Mesenchymal stem cell (in vitro differentiated cells and primary cell): Measurements from ENCODE around the gene RECQL.

ENCODE experiments used
- DNase-seq: peaks from one replicate; pipeline ENCODE4 v3.0.0-alpha.2; 2013
- H2AFZ ChIP-seq: one replicate; pipeline ENCODE4 v1.6.1; 2013; ENCODE audit warnings: low read depth, mild to moderate bottlenecking, control low read depth, inconsistent platforms, low read length, moderate library complexity
- H2AK5ac ChIP-seq: 2 replicates; pipeline ENCODE4 v1.6.1; 2013; ENCODE audit warnings: low read length, moderate library complexity, mild to moderate bottlenecking, inconsistent platforms; ENCODE audit not compliant: severe bottlenecking
- H2BK120ac ChIP-seq: one replicate; pipeline ENCODE4 v1.6.1; 2013; ENCODE audit warnings: low read depth, mild to moderate bottlenecking, inconsistent platforms, low read length, moderate library complexity
- H2BK12ac ChIP-seq, 2 experiments: one replicate each; pipeline ENCODE4 v1.6.1; 2013; ENCODE audit warnings: inconsistent platforms in 2 of 2, low read length in 2 of 2, mild to moderate bottlenecking in 2 of 2, moderate library complexity in 2 of 2, control low read depth in 1 of 2
- H2BK15ac ChIP-seq: one replicate; pipeline ENCODE4 v1.6.1; 2013; ENCODE audit warnings: mild to moderate bottlenecking, low read depth, inconsistent platforms; ENCODE audit not compliant: poor library complexity, severe bottlenecking
- H2BK5ac ChIP-seq: 2 replicates; pipeline ENCODE4 v1.6.1; 2013; ENCODE audit warnings: low read depth, mild to moderate bottlenecking, low read length, control low read depth, inconsistent platforms; ENCODE audit not compliant: poor library complexity, severe bottlenecking
- H3K14ac ChIP-seq, 2 experiments: one replicate each; pipeline ENCODE4 v1.6.1; 2013; ENCODE audit warnings: inconsistent platforms in 2 of 2, low read length in 2 of 2, control low read depth in 1 of 2, mild to moderate bottlenecking in 1 of 2, moderate library complexity in 1 of 2
- H3K18ac ChIP-seq, 2 experiments: one replicate each; pipeline ENCODE4 v1.6.1; 2013; ENCODE audit warnings: inconsistent platforms in 2 of 2, low read length in 2 of 2, control low read depth in 1 of 2, low read depth in 1 of 2, mild to moderate bottlenecking in 1 of 2
- H3K23ac ChIP-seq, 2 experiments: one replicate each; pipeline ENCODE4 v1.6.1; 2013; ENCODE audit warnings: inconsistent platforms in 2 of 2, low read length in 2 of 2, mild to moderate bottlenecking in 2 of 2, moderate library complexity in 2 of 2, control low read depth in 1 of 2
- H3K27ac ChIP-seq: 2 replicates; pipeline ENCODE4 v1.5.1; 2013; ENCODE audit warnings: mild to moderate bottlenecking, moderate library complexity, low read length, control low read depth, inconsistent platforms; ENCODE audit not compliant: poor library complexity, severe bottlenecking
- H3K27me3 ChIP-seq, 2 experiments: 2 replicates each; pipeline versions ENCODE4 v1.6.1 to v1.7.0; 2013; ENCODE audit warnings: low read length in 2 of 2, mild to moderate bottlenecking in 2 of 2, moderate library complexity in 2 of 2, control low read depth in 1 of 2, inconsistent platforms in 1 of 2; ENCODE audit not compliant: control insufficient read depth in 1 of 2, insufficient read depth in 1 of 2
- H3K36me3 ChIP-seq, 2 experiments: 2 replicates each; pipeline versions ENCODE4 v1.6.1 to v1.7.0; 2013; ENCODE audit warnings: low read length in 2 of 2, control low read depth in 1 of 2, inconsistent platforms in 1 of 2, low read depth in 1 of 2, mild to moderate bottlenecking in 1 of 2; ENCODE audit not compliant: insufficient read depth in 2 of 2, control insufficient read depth in 1 of 2
- H3K4ac ChIP-seq, 2 experiments: one replicate each; pipeline ENCODE4 v1.6.1; 2013; ENCODE audit warnings: inconsistent platforms in 2 of 2, low read length in 2 of 2, mild to moderate bottlenecking in 2 of 2, moderate library complexity in 2 of 2, control low read depth in 1 of 2, low read depth in 1 of 2
- H3K4me1 ChIP-seq: 2 replicates; pipeline ENCODE4 v1.6.1; 2013; ENCODE audit warnings: low read depth, low read length, control low read depth; ENCODE audit not compliant: control insufficient read depth, insufficient read depth
- H3K4me2 ChIP-seq: 2 replicates; pipeline ENCODE4 v1.6.1; 2013; ENCODE audit warnings: low read length, mild to moderate bottlenecking, inconsistent platforms; ENCODE audit not compliant: poor library complexity, severe bottlenecking
- H3K4me3 ChIP-seq, 2 experiments: 2 replicates each; pipeline versions ENCODE4 v1.5.1 to v1.7.0; 2013; ENCODE audit warnings: low read length in 2 of 2, mild to moderate bottlenecking in 2 of 2, control low read depth in 1 of 2, low read depth in 1 of 2; ENCODE audit not compliant: insufficient read depth in 1 of 2
- H3K79me1 ChIP-seq: replicated peaks from 2 replicates; pipeline ENCODE4 v1.6.1; 2013; ENCODE audit warnings: mild to moderate bottlenecking, control low read depth, low read length, inconsistent platforms; ENCODE audit not compliant: poor library complexity, severe bottlenecking
- H3K9ac ChIP-seq: 2 replicates; pipeline ENCODE4 v1.7.0; 2013; ENCODE audit warnings: mild to moderate bottlenecking, low read length, moderate library complexity
- H3K9me3 ChIP-seq: 2 replicates; pipeline ENCODE4 v1.7.0; 2013; ENCODE audit warnings: mild to moderate bottlenecking, low read length; ENCODE audit not compliant: control insufficient read depth
- H4K8ac ChIP-seq: one replicate; pipeline ENCODE4 v1.6.1; 2013; ENCODE audit warnings: inconsistent platforms, mild to moderate bottlenecking, low read length, moderate library complexity
- H4K91ac ChIP-seq: one replicate; pipeline ENCODE4 v1.6.1; 2013; ENCODE audit warnings: mild to moderate bottlenecking, low read length, inconsistent platforms
- WGBS: methylation state at CpG from one replicate; pipeline ENCODE4 v1.1.7; 2013; ENCODE audit warnings: mixed read lengths; 5-methylcytosine and 5-hydroxymethylcytosine counted together

The RECQL gene

DNA sequence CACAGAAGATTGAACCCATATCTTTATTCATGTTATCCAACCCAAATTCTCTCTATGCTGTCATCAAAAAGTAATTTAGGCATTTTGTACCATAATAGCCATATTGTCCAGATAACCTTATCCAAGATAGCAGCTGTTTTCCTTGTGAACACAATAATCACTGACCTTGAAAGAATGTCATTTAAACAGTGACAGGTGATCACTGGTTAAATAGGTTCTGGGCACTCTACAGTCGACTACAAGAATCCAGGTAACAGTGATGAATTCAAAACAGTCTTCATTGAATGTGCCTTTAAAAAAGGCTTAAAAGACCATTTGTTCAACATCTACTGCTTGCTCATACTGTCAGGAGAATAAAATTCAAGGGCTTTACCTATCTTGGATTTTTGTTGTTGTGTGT, 20.1 kb upstream of the RECQL start:
- H2AK5ac ChIP-seq: no peak overlapping the region
- no peaks in the 10 kb centered on the region for H3K4me1 ChIP-seq
- no peak overlapping the region for H4K91ac ChIP-seq
- WGBS: 92% methylated on average over 1 of the region's 1 CpG
- no peak overlapping the region for H2BK15ac ChIP-seq
- DNase-seq: no peak
- H3K27ac ChIP-seq: no peak overlapping the region
- no peak overlapping the region for H3K9ac ChIP-seq
- no peak overlapping the region for H2AFZ ChIP-seq
- no peak overlapping the region for H2BK120ac ChIP-seq
- no peaks in the 10 kb centered on the region for H3K27me3 ChIP-seq
- no peak overlapping the region for H3K4me3 ChIP-seq
- no peak overlapping the region for H3K23ac ChIP-seq
- no peak overlapping the region for H3K14ac ChIP-seq
- peaks cover 0 to 23% of the 10 kb centered on the region in 2 experiments for H3K36me3 ChIP-seq
- no peak overlapping the region for H2BK12ac ChIP-seq
- no peak overlapping the region for H3K18ac ChIP-seq
- no peak overlapping the region for H3K4me2 ChIP-seq
- H4K8ac ChIP-seq: no peak overlapping the region
- H3K9me3 ChIP-seq: no peaks in the 10 kb centered on the region
- no peak overlapping the region for H3K4ac ChIP-seq
- no peaks in the 10 kb centered on the region for H3K79me1 ChIP-seq
- H2BK5ac ChIP-seq: no peak overlapping the region

DNA sequence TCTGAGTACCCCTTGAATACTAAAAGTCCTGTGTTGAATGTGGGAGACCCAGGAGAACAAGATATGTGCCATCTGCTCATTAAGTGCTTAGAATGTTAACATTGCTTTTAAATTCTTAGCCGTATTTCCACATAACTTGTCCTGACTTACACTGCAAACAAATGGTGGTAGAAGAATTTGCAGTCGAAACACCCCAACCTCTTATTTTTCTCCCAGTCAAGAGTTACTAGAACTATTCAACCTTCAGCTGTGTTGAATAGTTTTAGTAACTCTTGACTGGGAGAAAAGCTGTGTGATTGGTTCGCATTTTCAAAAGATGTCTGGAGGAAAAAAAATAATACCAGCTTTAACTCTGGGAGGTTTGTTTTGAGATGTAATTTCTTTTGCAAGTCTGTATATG, 17.0 kb upstream of the RECQL start:
- Histone ChIP-seq H2BK120ac (no peak overlapping the region), H3K4ac (no peak overlapping the region), H2AK5ac (no peak overlapping the region), H2BK12ac (no peak overlapping the region), H3K4me1 (no peaks in the 10 kb centered on the region), H4K8ac (no peak overlapping the region), H3K27me3 (no peaks in the 10 kb centered on the region), H3K9ac (no peak overlapping the region), H3K4me3 (no peak overlapping the region), H2AFZ (no peak overlapping the region), H3K18ac (no peak overlapping the region), H2BK5ac (no peak overlapping the region), H3K4me2 (no peak overlapping the region), H2BK15ac (no peak overlapping the region), H3K14ac (no peak overlapping the region), H4K91ac (no peak overlapping the region), H3K23ac (no peak overlapping the region), H3K9me3 (no peaks in the 10 kb centered on the region), H3K27ac (no peak overlapping the region), H3K36me3 (peaks cover 1 to 54% of the 10 kb centered on the region in 2 experiments), H3K79me1 (peaks cover 2% of the 10 kb centered on the region)
- DNase-seq: no peak
- 96% methylated on average over 2 of the region's 3 CpGs for WGBS

DNA sequence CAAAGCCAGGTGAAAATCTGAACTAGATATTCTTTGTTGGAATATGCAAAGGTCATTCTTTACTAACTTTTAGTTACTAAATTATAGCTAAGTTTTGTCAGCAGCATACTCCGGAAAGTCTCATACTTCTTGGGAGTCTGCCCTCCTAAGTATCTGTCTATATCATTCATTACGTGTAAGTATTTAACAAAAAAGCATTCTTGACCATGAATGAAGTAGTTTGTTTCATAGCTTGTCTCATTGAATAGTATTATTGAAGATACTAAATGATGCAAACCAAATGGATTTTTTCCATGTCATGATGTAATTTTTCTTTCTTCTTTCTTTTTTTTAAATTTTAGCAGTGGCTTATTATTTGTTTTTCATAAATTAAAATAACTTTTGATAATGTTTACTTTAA, 14.8 kb upstream of the RECQL start:
- no peak overlapping the region for H3K18ac ChIP-seq
- no peak overlapping the region for H3K4me2 ChIP-seq
- H2BK12ac ChIP-seq: no peak overlapping the region
- no peak for DNase-seq
- H2BK120ac ChIP-seq: no peak overlapping the region
- H4K91ac ChIP-seq: no peak overlapping the region
- peaks cover 3% of the 10 kb centered on the region for H3K79me1 ChIP-seq
- H3K4ac ChIP-seq: no peak overlapping the region
- no peak overlapping the region for H2AK5ac ChIP-seq
- no CpG with 5 or more reads among the region's 2 CpGs for WGBS
- no peak overlapping the region for H2BK5ac ChIP-seq
- H4K8ac ChIP-seq: no peak overlapping the region
- no peak overlapping the region for H3K27ac ChIP-seq
- H3K14ac ChIP-seq: no peak overlapping the region
- H3K4me3 ChIP-seq: no peak overlapping the region
- no peak overlapping the region for H2BK15ac ChIP-seq
- H3K27me3 ChIP-seq: no peaks in the 10 kb centered on the region
- H3K9ac ChIP-seq: no peak overlapping the region
- no peaks in the 10 kb centered on the region for H3K4me1 ChIP-seq
- H2AFZ ChIP-seq: no peak overlapping the region
- H3K9me3 ChIP-seq: no peaks in the 10 kb centered on the region
- peaks cover 7 to 76% of the 10 kb centered on the region in 2 experiments for H3K36me3 ChIP-seq
- no peak overlapping the region for H3K23ac ChIP-seq

DNA sequence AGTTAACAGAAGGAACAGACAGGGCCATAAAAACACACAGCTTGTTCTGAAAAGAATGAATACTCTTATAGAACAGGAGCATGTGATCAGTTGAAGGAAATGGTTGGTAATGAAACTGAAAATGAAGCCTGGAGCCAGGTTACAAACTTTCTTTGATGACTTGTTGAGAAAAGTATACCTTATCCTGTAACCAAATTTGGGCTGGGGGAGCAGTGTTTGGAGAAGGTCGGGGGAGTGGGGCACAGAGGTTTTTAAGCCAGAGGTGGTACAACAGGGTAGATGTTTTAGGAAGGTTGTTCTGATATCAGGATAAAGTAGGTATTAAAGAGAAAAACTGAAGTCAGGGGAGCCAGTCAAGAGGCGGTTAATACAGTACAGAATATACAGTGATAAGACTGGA, 8.3 kb upstream of the RECQL start:
- Histone ChIP-seq H2AK5ac (no peak overlapping the region), H3K23ac (no peak overlapping the region), H3K36me3 (peaks cover 10 to 75% of the 10 kb centered on the region in 2 experiments), H2BK5ac (no peak overlapping the region), H3K14ac (no peak overlapping the region), H4K8ac (no peak overlapping the region), H4K91ac (no peak overlapping the region), H2BK12ac (no peak overlapping the region), H2BK15ac (no peak overlapping the region), H3K4me2 (no peak overlapping the region), H3K9me3 (no peaks in the 10 kb centered on the region), H3K4me3 (no peak overlapping the region), H3K79me1 (peaks cover 11% of the 10 kb centered on the region), H3K4me1 (no peaks in the 10 kb centered on the region), H3K4ac (no peak overlapping the region), H3K18ac (no peak overlapping the region), H2AFZ (no peak overlapping the region), H2BK120ac (no peak overlapping the region), H3K27me3 (no peaks in the 10 kb centered on the region), H3K9ac (no peak overlapping the region), H3K27ac (no peak overlapping the region)
- WGBS: 49% methylated on average over 2 of the region's 2 CpGs
- no peak for DNase-seq
